Kidney epithelial cell (primary cell): Measurements from ENCODE around the gene HHAT. TPM values are rescaled to one million over a fixed set of nuclear protein-coding genes. Genes with fewer than 3 reads are reported as not detected.

Source experiments
- DNase-seq: peaks from one replicate; pipeline ENCODE4 v3.0.0-alpha.2; 2010; ENCODE audit warnings: low read depth
- H3K27me3 ChIP-seq: 2 replicates; pipeline ENCODE4 v1.6.0; 2011; ENCODE audit warnings: low read length; ENCODE audit not compliant: control insufficient read depth, insufficient read depth
- H3K36me3 ChIP-seq: 2 replicates; pipeline ENCODE4 v1.5.1; 2011; ENCODE audit warnings: low read length; ENCODE audit not compliant: control insufficient read depth, insufficient read depth
- H3K4me3 ChIP-seq: 2 replicates; pipeline ENCODE4 v1.5.1; 2011; ENCODE audit warnings: low read depth, mild to moderate bottlenecking, control low read depth, low read length
- CTCF ChIP-seq: IDR thresholded peaks from 2 replicates; pipeline ENCODE4 v1.5.1; 2011; ENCODE audit warnings: mild to moderate bottlenecking, moderate library complexity, low read length, control low read depth, inconsistent platforms; ENCODE audit not compliant: insufficient read depth, poor library complexity, severe bottlenecking
- total RNA-seq: library from RNA; depleted of rRNA; stranded (reverse); fragments of >200 nt; gene quantifications from 2 replicates; pipeline ENCODE4 v1.2.3, GENCODE V29; 2015

Gene HHAT
- total RNA-seq, 1 donor from 2014 or later = 15.0 TPM

- no peak for TF ChIP-seq CTCF
- DNase-seq = no peak
Observed at GRCh38 chr1:210689826-210690225, 361.1 kb downstream of the HHAT start.

GRCh38 chr1:210690236-210690635 lies 361.5 kb downstream of the HHAT start:
- TF ChIP-seq CTCF = no peak
- no peak for DNase-seq
- Histone ChIP-seq H3K36me3 (no peaks in the 10 kb centered on the region), H3K27me3 (no peaks in the 10 kb centered on the region), H3K4me3 (no peak overlapping the region)

More at GRCh38 chr1:210689826-210690225, 361.1 kb downstream of the HHAT start:
- Histone ChIP-seq H3K36me3 (no peaks in the 10 kb centered on the region), H3K27me3 (no peaks in the 10 kb centered on the region), H3K4me3 (no peak overlapping the region)

- DNase-seq = no peak
- Histone ChIP-seq H3K27me3 (no peaks in the 10 kb centered on the region), H3K36me3 (no peaks in the 10 kb centered on the region), H3K4me3 (no peak overlapping the region)
- TF ChIP-seq CTCF = no peak
Observed at GRCh38 chr1:210691039-210691610, 362.4 kb downstream of the HHAT start.

- no peaks in the 10 kb centered on the region for H3K27me3 ChIP-seq
- H3K36me3 ChIP-seq = no peaks in the 10 kb centered on the region
- no peak overlapping the region for H3K4me3 ChIP-seq
- no peak for TF ChIP-seq CTCF
- DNase-seq = no peak
Observed at GRCh38 chr1:210692796-210693195, 364.1 kb downstream of the HHAT start.

- no peak for TF ChIP-seq CTCF
- no peak for DNase-seq
- H3K4me3 ChIP-seq = no peak overlapping the region
- H3K36me3 ChIP-seq = no peaks in the 10 kb centered on the region
- H3K27me3 ChIP-seq = no peaks in the 10 kb centered on the region
Observed at GRCh38 chr1:210695026-210695425, 366.3 kb downstream of the HHAT start.

- no peak for DNase-seq
- H3K36me3 ChIP-seq = no peaks in the 10 kb centered on the region
- no peak for TF ChIP-seq CTCF
- H3K27me3 ChIP-seq = no peaks in the 10 kb centered on the region
- no peak overlapping the region for H3K4me3 ChIP-seq
Observed at GRCh38 chr1:210696709-210697108, 368.0 kb downstream of the HHAT start.
